ENCODE results near the gene LAMA2.

LAMA2 gene

DNA sequence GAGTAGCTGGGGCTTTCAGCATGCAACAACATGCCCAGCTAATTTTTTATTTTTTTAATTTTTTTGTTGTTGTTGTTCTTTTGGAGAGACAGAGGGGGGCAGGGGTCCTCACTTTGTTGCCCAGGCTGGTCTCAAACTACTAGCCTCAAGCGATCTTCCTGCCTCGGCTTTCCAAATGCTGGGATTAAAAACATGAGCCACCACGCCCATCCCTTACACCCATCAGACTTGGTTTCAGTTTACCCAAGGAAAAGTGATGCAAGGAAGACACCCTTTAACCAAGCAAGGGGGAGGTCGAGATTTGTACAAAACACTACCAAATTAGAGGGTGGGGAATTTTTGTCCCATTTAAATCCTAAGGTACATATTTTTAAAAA, 616.9 kb downstream of the LAMA2 start:
- DNase-seq, result no peak

DNA sequence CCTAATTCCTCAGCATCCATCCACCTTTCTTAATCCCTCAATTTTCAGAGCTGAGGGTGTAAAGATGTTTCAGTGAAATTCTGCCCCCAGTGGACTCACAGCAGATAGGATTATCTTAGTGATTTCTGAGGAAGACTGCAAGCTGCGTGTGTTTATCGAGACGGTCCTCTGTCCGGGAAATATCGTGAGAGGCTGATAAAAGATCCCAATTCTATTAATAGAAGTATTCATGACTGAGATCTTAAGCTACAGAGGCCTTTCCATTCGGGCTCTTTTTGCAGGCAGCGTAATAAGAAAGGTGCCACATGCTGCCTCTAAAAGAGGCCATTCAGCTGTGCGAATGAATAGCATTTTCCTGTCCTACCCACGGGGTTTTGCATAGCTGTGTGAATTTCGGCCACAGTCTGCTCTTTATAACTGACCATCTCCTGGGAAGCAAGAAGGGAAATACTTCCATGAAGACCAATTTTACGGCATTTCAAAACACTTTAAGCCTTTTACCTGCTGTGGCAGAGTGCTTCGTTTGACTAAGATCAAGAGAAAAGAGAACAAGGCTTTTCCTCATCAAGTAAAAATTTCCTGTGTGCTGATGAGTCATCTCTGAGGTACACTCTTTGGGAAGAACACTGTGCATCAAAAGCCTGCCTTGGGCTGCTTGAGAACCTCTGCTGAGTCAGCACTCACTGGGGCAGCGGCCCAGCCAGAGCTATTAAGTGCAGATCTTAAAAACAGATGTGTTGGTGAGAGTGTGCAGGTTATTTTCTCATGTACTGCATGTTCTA, 618.2 kb downstream of the LAMA2 start:
- peak; percentile 18 for DNase-seq

DNA sequence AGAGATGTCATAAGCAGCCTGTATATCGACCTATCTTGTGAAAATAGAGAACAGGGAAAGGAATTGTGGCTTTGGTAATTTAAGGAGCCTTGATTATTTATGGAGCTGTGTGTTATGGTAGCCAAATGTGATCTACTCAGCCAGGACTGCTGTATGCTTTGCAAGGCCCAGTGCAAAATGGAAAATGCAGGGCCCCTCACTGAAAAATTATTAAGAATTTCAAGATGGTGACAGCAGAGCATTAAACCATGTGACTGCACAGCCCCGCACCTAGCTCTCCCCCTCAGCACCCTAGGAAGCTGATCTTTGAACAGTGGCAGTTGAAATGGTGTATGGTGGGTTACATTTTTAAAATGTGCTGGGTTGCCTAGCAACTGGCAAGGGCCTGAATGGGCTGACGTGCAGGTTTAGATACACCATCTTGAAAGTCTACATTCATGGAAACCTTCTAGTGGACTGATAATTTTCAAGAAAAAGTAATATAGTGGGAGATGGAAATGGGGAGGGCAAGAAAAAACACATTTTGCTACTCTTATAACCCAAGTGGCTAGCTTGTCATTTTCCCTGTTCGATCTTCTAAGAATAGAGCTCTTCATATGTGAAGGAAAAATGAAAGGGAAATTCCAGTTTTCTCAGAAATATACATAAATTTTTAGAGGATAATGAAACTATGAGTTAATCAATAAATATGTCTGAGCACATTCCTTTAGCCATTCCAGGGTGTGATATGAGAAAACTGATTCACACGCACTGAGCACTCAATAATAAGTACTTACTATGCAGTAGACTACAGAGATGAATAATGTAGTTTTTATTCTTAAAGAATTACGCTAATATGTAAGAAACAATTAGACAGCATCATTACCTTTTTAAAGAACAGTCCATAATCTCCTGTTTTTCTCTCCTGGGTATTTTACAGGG, 619.1 kb downstream of the LAMA2 start:
- DNase-seq, result no peak

DNA sequence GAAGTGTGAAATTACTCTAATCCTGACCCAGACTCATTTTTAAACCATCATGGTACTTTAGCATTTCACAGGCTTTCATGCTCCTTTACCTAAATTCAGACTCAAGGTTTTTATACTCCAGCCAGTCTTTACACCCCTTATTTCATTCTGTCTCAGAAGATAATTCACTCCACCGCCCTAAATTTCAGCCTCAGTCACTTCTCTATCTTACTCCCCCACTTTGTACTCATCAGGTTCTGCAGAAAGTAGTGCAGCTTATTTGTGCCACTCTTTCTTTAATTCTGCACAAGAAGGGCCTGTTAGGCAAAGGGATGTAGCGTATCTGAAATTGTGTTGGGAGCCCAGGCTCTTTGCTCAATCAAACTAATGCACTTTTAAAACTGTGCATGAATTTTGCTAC, 621.5 kb downstream of the LAMA2 start:
- no peak for DNase-seq

DNA sequence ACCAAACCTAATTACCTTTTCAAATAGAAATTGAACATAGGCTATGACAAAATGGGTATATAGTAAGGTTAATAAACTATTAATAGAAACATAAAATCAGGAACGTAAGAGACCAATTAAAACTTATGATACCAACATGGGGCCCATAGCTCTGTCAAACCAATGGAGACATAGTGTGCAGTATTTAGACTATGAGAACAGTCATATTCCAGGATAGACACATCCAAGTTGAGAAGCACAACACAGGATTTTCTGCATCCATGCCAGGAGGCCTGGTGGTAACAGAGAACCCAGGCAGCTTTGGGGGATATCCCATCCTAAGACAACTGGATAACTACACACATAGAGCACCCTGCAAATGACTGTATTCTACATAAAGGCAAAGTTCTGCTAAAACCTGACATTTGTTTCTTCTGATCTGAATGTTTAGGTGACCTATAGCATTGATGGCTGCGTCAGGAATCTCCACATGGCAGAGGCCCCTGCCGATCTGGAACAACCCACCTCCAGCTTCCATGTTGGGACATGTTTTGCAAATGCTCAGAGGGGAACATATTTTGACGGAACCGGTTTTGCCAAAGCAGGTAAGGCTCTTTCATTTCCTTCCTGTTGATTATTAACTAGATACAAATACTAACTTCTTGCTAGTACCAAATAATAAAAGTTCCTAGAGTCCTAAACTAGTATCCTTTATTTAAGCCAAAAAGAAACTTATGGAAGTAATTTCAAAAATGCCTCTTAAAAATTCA, 624.3 kb downstream of the LAMA2 start:
- DNase-seq, result no peak

DNA sequence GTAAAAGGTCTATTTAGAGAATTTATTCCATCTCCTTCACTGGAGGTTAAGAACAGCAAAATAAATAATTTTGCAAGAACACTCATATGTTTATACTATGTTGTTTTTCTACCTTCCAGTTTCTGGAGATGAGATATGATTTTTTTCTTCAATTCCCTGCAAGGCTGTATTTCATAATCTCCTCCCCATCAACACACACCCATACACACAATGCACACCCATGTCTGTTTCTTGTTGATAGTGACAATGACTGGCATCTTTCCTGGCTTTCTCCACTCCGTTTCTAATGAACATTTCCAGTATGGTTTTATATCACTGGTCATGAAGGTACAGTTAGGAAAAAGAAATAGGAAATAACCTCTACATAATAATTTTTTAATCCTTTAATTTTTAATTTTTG, 624.9 kb downstream of the LAMA2 start:
- no peak for DNase-seq

DNA sequence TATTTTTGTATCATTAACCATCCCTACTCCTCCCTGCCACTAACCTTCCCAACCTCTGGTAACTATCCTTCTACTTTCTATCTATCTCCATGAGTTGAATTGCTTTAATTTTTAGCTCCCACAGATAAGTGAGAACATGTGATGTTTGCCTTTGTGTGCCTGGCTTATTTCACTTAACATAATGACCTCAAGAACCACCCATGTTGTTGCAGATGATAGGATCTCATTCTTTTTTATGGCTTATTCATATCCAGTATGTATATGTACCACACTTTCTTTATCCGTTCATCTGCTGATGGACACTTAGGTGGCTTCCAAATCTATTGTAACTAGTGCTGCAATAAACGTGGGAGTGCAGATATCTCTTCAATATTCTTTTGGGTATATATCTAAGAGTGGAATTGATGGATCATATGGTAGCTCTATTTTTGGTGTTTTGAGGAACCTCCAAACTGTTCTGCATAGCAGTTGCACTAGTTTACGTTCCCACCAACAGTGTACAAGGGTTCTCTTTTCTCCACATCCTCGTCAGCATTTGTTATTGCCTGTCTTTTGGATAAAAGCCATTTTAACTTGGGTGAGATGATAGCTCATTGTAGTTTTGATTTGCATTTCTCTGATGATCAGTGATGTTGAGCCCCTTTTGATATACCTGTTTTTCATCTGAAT, 625.7 kb downstream of the LAMA2 start:
- no peak for DNase-seq

DNA sequence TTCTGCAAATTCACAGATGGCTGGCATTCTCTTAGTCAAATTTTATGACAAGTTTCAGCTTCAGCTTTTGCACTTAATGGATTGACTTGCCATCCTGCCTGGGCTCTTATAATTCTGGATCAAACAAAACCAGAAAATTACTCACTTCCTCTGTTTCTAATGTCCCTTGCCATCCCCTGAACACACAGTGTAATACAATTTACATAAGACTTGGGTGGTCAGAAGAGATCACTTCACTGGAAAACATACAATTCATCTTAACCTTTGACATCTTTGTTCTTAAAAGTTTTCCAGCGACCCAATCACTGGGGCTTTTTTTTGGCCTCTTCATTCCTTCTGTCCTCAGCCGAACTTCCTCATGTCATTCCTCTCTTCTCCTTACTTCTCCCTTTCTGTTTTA, 628.0 kb downstream of the LAMA2 start:
- no peak for DNase-seq

DNA sequence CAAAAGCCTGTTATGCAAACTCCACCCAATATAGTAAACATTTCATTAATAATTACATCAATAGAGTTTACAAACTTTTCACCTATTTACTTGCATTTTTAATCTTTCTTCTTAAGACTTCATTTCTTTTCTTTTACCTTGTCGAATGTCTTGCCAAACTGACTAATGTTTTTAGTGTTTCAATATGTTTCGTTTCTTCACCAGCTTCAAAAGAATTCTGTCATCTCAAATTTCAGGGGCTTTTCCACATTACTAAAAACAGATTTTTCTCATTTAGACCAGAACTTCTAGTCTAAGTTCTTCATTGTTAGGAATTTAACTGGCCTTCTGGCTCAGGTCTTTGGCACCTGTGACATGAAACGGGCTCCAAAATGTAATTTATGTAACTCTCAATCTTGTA, 630.5 kb downstream of the LAMA2 start:
- no peak for DNase-seq

DNA sequence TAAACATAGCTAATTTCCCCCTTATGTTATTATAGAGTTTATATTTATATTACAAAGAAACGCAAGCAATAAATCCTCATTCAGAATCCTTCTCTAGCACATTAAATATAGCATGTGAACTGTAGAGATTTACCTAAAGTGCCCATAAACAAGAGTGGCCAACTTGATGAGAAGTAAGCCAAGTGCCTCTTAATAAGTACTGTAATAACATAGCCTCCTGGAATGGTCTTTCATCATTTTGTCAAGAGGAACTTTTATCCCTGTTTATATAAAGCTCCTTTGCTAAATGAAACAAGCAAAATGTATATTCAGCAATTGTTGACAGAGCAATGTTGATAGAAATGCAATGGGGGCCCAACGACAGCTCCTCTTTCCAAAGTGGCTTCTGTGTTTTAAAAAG, 632.1 kb downstream of the LAMA2 start:
- no peak for DNase-seq

DNA sequence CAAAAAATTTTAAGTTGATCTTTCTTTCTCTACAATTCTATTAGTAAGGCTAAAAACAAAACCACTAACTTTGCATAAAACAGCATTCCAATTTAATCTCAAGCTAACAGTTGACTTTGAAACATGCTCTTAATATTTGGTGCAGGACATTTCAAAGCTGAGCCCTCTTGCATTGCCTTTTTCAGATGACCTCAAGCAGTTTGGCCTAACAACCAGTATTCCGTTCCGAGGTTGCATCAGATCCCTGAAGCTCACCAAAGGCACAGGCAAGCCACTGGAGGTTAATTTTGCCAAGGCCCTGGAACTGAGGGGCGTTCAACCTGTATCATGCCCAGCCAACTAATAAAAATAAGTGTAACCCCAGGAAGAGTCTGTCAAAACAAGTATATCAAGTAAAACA, 633.1 kb downstream of the LAMA2 start:
- no peak for DNase-seq

DNA sequence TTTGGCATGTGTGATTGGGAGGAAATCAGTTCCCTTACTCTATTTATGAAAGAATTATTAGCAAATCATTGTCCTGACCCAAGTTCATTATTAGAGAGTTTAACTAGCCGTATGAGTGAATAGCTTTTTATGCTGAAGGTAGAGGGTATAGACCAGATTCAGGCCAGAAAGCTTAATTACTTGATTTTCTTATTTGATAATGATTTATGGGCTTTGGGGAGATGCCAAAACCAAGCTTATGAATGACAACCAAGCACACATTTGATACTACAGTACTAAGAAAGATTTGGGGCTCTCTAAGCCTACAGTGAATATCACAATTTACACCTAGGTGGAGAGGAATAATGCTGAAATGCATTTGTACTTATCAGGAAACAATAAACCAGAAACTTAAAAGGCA, 633.8 kb downstream of the LAMA2 start:
- no peak for DNase-seq

DNA sequence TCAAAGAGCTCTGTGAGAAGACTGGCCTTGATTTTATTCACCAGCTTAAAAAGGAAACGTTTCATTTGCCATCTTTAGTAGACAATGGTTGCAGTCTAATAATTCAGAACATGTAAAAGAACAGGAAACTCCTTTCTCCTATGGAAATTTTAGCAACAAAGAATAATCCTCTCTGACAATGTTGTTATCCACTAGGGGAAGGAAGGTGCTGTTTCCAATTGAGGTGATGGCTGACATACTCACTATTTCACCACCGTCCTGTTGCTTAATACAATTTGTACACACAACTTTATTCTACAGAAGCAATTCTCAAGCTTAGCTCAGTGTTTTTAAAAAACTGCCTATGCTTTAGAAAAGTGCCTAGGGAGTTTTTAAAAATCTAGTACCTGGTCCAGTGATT, 634.4 kb downstream of the LAMA2 start:
- no peak for DNase-seq

DNA sequence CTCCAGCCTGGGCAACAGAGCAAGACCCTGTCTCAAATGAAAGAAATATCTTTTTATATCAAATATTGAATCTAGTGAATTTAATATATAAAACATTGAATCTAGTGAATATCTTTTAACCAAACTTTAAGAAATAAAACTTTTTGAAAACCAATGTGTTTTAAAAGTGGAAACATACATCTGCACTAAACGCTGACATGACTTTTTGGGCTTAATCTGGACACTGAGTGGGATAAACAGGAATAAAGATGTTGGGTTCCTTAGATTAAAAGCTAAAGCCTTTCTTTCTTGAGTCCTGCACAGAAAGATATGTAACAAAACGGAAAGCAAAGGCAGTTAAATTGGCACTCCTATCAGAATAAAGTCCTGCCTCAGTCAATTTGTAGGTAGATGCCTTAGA, 636.8 kb downstream of the LAMA2 start:
- no peak for DNase-seq

DNA sequence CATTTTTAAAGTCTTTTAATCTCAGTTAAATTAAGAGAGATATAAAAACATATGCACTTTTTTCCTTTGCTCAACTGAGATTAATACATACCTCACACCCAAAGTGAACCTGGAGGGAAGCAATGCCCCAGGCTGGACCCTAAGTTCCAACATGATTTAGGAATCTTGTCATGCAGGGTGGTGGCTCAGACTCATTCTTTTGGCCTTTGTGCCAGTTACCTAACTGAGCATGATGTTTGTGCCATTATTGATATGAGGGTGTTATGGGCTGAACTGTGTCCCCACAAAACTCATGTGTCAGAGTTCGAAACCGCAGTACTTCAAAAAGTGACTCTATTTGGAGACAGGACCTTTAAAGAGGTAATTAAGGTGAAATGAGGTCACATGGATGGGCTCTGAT, 639.0 kb downstream of the LAMA2 start:
- DNase-seq, result no peak

DNA sequence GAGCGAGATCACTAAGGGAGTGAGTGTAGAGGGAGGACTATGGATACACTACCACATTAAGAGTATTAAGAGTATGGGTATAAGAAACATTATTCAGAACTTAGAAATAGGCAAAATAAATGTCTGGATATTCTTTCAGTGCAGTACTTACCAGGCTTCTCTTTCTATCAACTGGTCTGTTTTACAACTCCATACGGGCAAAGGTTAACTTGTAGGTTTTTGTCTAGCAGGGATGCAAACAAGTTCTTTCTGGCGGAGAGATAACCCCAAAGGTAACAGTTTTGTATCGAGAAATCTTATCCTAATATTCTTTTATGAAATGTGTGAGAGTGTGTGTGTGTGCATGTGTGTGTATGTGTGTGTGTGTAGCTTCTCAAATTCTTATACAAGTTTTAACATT, 640.9 kb downstream of the LAMA2 start:
- DNase-seq, result no peak

DNA sequence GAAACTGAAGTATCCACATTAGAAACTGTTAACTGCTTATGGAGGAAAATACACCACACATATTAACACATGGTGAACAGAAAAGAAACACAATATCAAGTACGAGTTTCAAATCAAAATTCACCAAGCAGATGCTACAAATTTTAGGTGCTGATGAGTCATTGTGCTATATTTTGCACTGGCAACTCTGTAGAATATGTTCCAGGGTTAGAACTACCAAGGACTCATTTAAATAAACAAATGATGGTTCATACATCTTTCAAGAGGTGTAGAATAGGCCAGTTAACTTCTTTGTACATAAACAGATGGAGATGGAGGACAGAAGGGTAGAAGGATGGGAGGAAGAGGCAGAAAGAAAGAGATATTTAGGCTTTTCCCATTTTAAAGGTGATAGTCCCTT, 642.1 kb downstream of the LAMA2 start:
- DNase-seq, result no peak

DNA sequence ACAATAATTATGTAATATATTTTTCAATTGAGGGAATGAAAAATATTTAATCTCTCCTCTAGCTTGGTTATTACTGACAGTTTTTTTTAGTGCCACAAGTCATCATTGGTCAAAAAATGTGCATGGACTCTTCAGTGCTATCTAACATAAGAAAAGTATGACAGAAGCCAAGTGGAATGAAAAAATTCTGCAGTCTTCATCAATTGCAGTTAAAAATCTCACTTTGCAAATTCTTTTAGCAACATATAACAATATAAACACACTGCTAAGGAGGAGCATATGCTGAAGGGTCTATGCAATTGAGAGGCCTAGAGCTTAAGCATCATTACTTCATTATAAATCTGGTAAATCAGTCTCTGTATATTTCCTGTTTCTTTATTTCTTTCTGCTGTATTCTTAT, 652.0 kb downstream of the LAMA2 start:
- DNase-seq, result no peak

DNA sequence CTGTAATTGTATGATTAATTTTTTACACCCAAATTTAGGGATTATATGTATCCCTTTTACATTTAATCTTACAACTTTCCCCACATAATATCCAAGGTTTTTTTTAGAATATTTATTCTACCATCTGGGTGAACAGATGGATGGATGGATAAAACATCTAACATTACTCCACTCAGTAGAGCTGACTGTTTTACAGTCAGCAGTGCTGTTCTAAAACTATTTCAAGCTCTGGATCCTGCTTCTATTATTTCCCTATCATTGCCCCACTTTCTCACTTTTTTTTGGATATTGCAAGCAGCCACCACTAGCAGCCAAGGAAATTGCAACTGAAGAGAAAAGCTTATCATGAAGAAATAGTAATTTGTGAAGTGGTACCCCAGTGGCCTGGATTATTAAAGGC, 653.3 kb downstream of the LAMA2 start:
- no peak for DNase-seq

DNA sequence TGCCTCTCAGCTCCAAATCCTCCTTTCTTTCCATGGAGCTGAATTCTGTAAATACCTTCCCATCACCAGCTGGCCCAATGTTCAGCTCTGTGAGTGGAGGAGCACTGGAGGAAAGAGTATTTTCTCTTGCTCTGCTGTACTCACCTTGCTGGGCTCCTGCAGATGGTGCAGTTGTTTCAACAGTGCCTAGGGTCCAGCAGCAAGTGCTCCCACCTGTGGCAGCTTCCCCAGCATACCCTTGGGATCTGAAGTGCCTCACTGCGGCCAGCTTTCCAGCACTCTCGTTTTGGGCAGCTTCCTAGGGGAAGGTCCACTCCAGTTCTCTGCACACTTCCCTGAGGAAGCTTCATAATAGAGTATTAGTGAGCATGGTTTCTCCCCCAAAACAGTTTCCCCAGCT, 656.1 kb downstream of the LAMA2 start:
- DNase-seq, result no peak

DNA sequence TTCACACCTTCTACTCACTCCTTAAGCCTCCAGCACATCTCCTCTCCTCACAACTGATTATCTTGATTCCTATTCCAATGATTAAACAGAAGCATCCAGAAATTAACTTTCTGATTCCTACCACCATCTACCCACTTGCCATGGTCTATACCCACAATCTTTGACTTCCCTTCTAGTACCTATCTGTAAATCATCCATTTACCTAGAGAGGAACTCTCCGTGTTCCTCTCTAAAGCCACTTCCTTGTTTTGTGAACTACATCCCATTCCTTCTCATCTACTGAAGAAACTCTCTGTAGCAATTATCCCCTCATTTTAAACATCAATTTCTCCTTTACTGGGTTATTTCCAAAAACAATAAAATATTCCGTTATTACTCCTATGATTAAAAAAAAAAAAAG, 659.8 kb downstream of the LAMA2 start:
- no peak for DNase-seq

DNA sequence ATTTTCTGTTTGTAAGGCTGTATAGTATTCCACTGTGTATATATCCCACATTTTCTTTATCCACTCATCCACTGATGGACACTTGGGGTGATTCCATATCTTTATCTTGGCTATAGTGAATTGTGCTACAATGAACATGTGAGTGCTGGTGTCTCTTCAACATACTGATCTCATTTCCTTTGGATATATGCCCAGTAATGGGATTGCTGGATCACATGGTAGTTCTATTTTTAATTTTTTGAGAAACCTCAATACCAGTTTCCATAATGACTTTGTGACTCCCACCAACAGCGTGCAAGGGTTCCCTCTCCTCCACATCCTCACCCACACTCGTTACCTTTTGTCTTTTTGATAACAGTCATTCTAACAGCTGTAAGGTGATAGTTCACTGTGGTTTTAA, 661.0 kb downstream of the LAMA2 start:
- DNase-seq, result no peak
